K562 (cell line): ENCODE data around the gene AGRP.

ENCODE experiments used
- CBX8 ChIP-seq: fragments of 200-600 bp; sonication (generic); IDR thresholded peaks from 2 replicates; pipeline ENCODE4 v1.6.1; 2012; ENCODE audit warnings: borderline replicate concordance, mixed run types, low read depth, mild to moderate bottlenecking, moderate library complexity, mixed read lengths, low read length, control low read depth, inconsistent platforms; ENCODE audit not compliant: poor library complexity, severe bottlenecking; ENCODE audit errors: extremely low read depth
- CTCF ChIP-seq, 3 experiments: IDR thresholded peaks in 2 of 3; conservative IDR thresholded peaks in 1 of 3; 2 replicates each; pipeline ENCODE4 v1.5.1; 2011 to 2012; ENCODE audit warnings: low read length in 3 of 3, mild to moderate bottlenecking in 3 of 3, control low read depth in 2 of 3, improper control_type of control experiment in 1 of 3, inconsistent platforms in 1 of 3, low read depth in 1 of 3, mixed read lengths in 1 of 3, moderate library complexity in 1 of 3; ENCODE audit not compliant: insufficient read depth in 2 of 3
- E2F4 ChIP-seq: sonication (generic); formaldehyde crosslinking; IDR thresholded peaks from 2 replicates; pipeline ENCODE4 v1.8.0; 2022; ENCODE audit warnings: mild to moderate bottlenecking, low read depth, missing genetic modification reagents
- POLR2A ChIP-seq: fragments of 450-650 bp; conservative IDR thresholded peaks from 2 replicates; pipeline ENCODE4 v1.6.1; 2016
- POLR2AphosphoS5 ChIP-seq: IDR thresholded peaks from 2 replicates; pipeline ENCODE4 v1.6.1; 2011; ENCODE audit warnings: mild to moderate bottlenecking, low read depth, low read length, moderate library complexity; ENCODE audit not compliant: control insufficient read depth, insufficient read depth
- PREB ChIP-seq: sonication (generic); formaldehyde crosslinking; IDR thresholded peaks from 2 replicates; pipeline ENCODE4 v1.8.1; 2023; ENCODE audit warnings: mild to moderate bottlenecking, missing genetic modification reagents
- REST ChIP-seq, 2 experiments: fragments of 450-650 bp; formaldehyde crosslinking in 1 of 2; IDR thresholded peaks; 2 replicates each; pipeline versions ENCODE4 v1.4.0 to v1.6.1; 2014 to 2020; ENCODE audit warnings: mild to moderate bottlenecking in 2 of 2, borderline replicate concordance in 1 of 2, low read depth in 1 of 2
- TSHZ1 ChIP-seq: fragments of 250-450 bp; sonication (Bioruptor Pico); IDR thresholded peaks from 2 replicates; pipeline ENCODE4 v1.4.0; 2020; ENCODE audit warnings: mild to moderate bottlenecking, moderate library complexity
- VEZF1 ChIP-seq: fragments of 200-800 bp; sonication (Bioruptor generic); IDR thresholded peaks from 2 replicates; pipeline ENCODE4 v1.6.1; 2017; ENCODE audit warnings: missing genetic modification characterization, missing compliant biosample characterization

- TF ChIP-seq POLR2A, result no peak
- no peak for TF ChIP-seq CTCF (IDR thresholded peaks at IDR 0.05 in 2 of 3, conservative IDR thresholded peaks at IDR 0.05 in 1 of 3; ENCODE audit: insufficient read depth in 2 of 3, low read depth in 1 of 3, low read length in 3 of 3)
- no peak for TF ChIP-seq CBX8
- TF ChIP-seq TSHZ1 (CRISPR knock-in tag), result no peak
- TF ChIP-seq E2F4 (CRISPR knock-in tag), result no peak
- no peak for TF ChIP-seq POLR2AphosphoS5
- TF ChIP-seq REST (IDR thresholded peaks at IDR 0.05; ENCODE audit: borderline replicate concordance), result no peak
- no peak for TF ChIP-seq REST (CRISPR knock-in tag; IDR thresholded peaks at IDR 0.05; ENCODE audit: low read depth)
- no peak for TF ChIP-seq VEZF1
- TF ChIP-seq PREB (CRISPR knock-in tag), result no peak
Observed at GRCh38 chr16:67451704-67452435, 31.5 kb downstream of the AGRP start.
